ENCODE results near the gene BPGM. TPM values are rescaled to one million over a fixed set of nuclear protein-coding genes. Genes with fewer than 3 reads are reported as not detected.

The BPGM gene
- total and polyA plus RNA-seq, 2 experiments from 2014 or later = 16.9 TPM

DNA sequence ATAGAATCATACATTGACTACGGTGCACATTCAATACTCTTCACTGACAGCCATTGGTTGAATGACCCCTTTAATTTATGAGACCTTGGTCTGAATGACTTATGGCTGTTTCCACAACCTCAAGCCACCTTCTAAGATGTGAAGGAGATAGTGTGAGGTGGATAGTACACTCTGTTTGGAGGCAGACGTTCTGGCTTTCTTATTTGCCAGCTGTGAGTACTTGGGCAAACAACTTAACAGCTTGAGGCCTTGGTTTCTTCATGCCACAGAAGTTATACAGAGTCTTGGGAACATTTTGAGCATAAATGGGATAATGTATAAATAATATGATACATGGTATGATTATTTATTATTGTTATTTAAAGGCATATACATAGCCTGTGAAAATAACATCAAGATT is 62.0 kb downstream of the BPGM start:
- H3K4me1 Mint-ChIP-seq = peaks cover 10% of the 10 kb centered on the region
- Histone ChIP-seq H4K20me1 (replicated peaks; ENCODE audit: insufficient read depth) (no peaks in the 10 kb centered on the region), H3K27me3 (ENCODE audit: insufficient read depth) (no peaks in the 10 kb centered on the region), H3F3A (replicated peaks; ENCODE audit: low read depth) (no peaks in the 10 kb centered on the region), H2AFZ (no peak overlapping the region), H3K4me2 (no peak overlapping the region), H3K36me3 (ENCODE audit: insufficient read depth) (no peaks in the 10 kb centered on the region), H3K4me3 (no peak overlapping the region), H3K27ac (ENCODE audit: low read depth) (no peak overlapping the region), H3K9me2 (ENCODE audit: insufficient read depth) (no peaks in the 10 kb centered on the region), H3K79me2 (replicated peaks; ENCODE audit: insufficient read depth) (no peaks in the 10 kb centered on the region), H3K4me1 (ENCODE audit: insufficient read depth) (peaks cover 4% of the 10 kb centered on the region)
- H3K9me3 Mint-ChIP-seq = no peaks in the 10 kb centered on the region; the same call in 2 of the 3 replicates
- TF ChIP-seq CREB1 (CRISPR knock-in tag; IDR thresholded peaks at IDR 0.05; ENCODE audit: low read depth) (no peak), ZNF114 (CRISPR knock-in tag; IDR thresholded peaks at IDR 0.05) (no peak), NANOG (IDR thresholded peaks at IDR 0.05; ENCODE audit: borderline replicate concordance) (no peak), JUNB (IDR thresholded peaks at IDR 0.05; ENCODE audit: unreplicated experiment) (no peak), EZH2 (IDR thresholded peaks at IDR 0.05; ENCODE audit: low read depth, unreplicated experiment) (no peak), POLR2AphosphoS5 (IDR thresholded peaks at IDR 0.05; ENCODE audit: low read depth) (no peak), STAT1 (IDR thresholded peaks at IDR 0.05; ENCODE audit: unreplicated experiment) (no peak), EZH2phosphoT487 (IDR thresholded peaks at IDR 0.05; ENCODE audit: unreplicated experiment) (no peak), ZNF331 (CRISPR knock-in tag; IDR thresholded peaks at IDR 0.05; ENCODE audit: low read depth) (no peak)
- TF ChIP-seq, protein P1, sequence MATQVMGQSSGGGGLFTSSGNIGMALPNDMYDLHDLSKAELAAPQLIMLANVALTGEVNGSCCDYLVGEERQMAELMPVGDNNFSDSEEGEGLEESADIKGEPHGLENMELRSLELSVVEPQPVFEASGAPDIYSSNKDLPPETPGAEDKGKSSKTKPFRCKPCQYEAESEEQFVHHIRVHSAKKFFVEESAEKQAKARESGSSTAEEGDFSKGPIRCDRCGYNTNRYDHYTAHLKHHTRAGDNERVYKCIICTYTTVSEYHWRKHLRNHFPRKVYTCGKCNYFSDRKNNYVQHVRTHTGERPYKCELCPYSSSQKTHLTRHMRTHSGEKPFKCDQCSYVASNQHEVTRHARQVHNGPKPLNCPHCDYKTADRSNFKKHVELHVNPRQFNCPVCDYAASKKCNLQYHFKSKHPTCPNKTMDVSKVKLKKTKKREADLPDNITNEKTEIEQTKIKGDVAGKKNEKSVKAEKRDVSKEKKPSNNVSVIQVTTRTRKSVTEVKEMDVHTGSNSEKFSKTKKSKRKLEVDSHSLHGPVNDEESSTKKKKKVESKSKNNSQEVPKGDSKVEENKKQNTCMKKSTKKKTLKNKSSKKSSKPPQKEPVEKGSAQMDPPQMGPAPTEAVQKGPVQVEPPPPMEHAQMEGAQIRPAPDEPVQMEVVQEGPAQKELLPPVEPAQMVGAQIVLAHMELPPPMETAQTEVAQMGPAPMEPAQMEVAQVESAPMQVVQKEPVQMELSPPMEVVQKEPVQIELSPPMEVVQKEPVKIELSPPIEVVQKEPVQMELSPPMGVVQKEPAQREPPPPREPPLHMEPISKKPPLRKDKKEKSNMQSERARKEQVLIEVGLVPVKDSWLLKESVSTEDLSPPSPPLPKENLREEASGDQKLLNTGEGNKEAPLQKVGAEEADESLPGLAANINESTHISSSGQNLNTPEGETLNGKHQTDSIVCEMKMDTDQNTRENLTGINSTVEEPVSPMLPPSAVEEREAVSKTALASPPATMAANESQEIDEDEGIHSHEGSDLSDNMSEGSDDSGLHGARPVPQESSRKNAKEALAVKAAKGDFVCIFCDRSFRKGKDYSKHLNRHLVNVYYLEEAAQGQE (IDR thresholded peaks at IDR 0.05; ENCODE audit: unreplicated experiment) = no peak
- TF ChIP-seq, protein P2, sequence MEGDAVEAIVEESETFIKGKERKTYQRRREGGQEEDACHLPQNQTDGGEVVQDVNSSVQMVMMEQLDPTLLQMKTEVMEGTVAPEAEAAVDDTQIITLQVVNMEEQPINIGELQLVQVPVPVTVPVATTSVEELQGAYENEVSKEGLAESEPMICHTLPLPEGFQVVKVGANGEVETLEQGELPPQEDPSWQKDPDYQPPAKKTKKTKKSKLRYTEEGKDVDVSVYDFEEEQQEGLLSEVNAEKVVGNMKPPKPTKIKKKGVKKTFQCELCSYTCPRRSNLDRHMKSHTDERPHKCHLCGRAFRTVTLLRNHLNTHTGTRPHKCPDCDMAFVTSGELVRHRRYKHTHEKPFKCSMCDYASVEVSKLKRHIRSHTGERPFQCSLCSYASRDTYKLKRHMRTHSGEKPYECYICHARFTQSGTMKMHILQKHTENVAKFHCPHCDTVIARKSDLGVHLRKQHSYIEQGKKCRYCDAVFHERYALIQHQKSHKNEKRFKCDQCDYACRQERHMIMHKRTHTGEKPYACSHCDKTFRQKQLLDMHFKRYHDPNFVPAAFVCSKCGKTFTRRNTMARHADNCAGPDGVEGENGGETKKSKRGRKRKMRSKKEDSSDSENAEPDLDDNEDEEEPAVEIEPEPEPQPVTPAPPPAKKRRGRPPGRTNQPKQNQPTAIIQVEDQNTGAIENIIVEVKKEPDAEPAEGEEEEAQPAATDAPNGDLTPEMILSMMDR (conservative IDR thresholded peaks at IDR 0.05; ENCODE audit: low read depth in 2 of 2) = no peak
- TF ChIP-seq, protein P3, sequence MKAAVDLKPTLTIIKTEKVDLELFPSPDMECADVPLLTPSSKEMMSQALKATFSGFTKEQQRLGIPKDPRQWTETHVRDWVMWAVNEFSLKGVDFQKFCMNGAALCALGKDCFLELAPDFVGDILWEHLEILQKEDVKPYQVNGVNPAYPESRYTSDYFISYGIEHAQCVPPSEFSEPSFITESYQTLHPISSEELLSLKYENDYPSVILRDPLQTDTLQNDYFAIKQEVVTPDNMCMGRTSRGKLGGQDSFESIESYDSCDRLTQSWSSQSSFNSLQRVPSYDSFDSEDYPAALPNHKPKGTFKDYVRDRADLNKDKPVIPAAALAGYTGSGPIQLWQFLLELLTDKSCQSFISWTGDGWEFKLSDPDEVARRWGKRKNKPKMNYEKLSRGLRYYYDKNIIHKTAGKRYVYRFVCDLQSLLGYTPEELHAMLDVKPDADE (IDR thresholded peaks at IDR 0.05) = no peak
- TF ChIP-seq, protein P4, sequence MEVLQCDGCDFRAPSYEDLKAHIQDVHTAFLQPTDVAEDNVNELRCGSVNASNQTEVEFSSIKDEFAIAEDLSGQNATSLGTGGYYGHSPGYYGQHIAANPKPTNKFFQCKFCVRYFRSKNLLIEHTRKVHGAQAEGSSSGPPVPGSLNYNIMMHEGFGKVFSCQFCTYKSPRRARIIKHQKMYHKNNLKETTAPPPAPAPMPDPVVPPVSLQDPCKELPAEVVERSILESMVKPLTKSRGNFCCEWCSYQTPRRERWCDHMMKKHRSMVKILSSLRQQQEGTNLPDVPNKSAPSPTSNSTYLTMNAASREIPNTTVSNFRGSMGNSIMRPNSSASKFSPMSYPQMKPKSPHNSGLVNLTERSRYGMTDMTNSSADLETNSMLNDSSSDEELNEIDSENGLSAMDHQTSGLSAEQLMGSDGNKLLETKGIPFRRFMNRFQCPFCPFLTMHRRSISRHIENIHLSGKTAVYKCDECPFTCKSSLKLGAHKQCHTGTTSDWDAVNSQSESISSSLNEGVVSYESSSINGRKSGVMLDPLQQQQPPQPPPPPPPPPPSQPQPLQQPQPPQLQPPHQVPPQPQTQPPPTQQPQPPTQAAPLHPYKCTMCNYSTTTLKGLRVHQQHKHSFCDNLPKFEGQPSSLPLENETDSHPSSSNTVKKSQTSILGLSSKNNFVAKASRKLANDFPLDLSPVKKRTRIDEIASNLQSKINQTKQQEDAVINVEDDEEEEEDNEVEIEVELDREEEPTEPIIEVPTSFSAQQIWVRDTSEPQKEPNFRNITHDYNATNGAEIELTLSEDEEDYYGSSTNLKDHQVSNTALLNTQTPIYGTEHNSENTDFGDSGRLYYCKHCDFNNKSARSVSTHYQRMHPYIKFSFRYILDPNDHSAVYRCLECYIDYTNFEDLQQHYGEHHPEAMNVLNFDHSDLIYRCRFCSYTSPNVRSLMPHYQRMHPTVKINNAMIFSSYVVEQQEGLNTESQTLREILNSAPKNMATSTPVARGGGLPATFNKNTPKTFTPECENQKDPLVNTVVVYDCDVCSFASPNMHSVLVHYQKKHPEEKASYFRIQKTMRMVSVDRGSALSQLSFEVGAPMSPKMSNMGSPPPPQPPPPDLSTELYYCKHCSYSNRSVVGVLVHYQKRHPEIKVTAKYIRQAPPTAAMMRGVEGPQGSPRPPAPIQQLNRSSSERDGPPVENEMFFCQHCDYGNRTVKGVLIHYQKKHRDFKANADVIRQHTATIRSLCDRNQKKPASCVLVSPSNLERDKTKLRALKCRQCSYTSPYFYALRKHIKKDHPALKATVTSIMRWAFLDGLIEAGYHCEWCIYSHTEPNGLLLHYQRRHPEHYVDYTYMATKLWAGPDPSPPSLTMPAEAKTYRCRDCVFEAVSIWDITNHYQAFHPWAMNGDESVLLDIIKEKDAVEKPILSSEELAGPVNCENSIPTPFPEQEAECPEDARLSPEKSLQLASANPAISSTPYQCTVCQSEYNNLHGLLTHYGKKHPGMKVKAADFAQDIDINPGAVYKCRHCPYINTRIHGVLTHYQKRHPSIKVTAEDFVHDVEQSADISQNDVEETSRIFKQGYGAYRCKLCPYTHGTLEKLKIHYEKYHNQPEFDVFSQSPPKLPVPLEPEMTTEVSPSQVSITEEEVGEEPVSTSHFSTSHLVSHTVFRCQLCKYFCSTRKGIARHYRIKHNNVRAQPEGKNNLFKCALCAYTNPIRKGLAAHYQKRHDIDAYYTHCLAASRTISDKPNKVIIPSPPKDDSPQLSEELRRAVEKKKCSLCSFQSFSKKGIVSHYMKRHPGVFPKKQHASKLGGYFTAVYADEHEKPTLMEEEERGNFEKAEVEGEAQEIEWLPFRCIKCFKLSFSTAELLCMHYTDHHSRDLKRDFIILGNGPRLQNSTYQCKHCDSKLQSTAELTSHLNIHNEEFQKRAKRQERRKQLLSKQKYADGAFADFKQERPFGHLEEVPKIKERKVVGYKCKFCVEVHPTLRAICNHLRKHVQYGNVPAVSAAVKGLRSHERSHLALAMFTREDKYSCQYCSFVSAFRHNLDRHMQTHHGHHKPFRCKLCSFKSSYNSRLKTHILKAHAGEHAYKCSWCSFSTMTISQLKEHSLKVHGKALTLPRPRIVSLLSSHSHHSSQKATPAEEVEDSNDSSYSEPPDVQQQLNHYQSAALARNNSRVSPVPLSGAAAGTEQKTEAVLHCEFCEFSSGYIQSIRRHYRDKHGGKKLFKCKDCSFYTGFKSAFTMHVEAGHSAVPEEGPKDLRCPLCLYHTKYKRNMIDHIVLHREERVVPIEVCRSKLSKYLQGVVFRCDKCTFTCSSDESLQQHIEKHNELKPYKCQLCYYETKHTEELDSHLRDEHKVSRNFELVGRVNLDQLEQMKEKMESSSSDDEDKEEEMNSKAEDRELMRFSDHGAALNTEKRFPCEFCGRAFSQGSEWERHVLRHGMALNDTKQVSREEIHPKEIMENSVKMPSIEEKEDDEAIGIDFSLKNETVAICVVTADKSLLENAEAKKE (CRISPR knock-in tag; IDR thresholded peaks at IDR 0.05) = no peak
- DNase-seq (ENCODE audit: low spot score) (no peak), ATAC-seq (no peak)
- H3K27me3 Mint-ChIP-seq (ENCODE audit: insufficient read depth, low read depth, poor library complexity) = peaks cover 3% of the 10 kb centered on the region
- no peak overlapping the region for H3K4me3 Mint-ChIP-seq
- H3K36me3 Mint-ChIP-seq (ENCODE audit: low read depth) = no peaks in the 10 kb centered on the region
- H3K27ac Mint-ChIP-seq = no peak overlapping the region
